DMS 273 treated with DMSO at 0.1 percent for 48 hours (cell line): ENCODE measurements around the gene VSX1.

Experiments used
- DNase-seq: peaks from one replicate; lab custom pipeline; 2025; lab: John Stamatoyannopoulos, UW

The VSX1 gene

DNA sequence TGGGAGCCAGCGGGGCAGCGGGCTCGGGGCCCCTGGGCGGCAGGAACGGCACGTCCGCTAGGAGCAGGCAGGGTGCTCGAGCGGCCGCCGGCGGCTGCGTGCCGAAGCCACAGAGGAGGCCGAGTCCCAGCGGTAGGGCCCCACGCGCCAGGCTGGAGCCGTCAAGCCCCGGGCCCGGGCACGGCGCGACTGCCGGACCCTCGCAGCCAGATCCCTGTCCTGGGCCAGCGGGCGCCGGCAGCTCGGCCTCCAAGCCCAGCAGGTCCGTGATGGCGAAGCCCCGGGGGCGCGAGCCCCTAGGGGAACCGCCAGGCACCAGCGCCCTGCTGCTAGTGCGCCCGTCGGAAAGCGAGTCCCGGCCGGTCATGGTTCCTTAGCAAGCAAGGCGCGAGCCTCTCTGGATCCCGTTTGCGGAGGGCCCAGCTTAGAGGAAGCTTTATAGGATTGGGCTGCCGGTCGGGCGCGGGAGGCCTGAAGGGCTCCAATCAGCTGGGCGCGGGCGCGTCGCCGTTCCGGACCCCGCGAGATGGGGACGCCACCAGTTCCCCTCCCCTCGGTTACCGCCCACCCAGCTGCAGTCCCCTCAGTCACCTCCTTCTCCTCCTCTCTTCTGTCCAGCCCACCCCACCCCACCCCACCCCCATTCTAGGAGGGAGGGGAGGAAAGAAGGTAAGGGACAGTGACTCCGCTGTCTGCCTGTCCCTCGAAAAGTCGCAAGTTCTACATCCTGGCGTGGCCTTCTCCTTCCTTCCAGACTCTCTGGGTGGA is at the start of gene VSX1:
Gene VSX1 (minus strand): TSS at position 412 of the 768 bp plus-strand sequence. CDS start 45 bp downstream, at position 367.
- no peak for DNase-seq

GRCh38 chr20:25129908-25130307 is 48.0 kb upstream of the VSX1 start:
- no peak for DNase-seq

DNA sequence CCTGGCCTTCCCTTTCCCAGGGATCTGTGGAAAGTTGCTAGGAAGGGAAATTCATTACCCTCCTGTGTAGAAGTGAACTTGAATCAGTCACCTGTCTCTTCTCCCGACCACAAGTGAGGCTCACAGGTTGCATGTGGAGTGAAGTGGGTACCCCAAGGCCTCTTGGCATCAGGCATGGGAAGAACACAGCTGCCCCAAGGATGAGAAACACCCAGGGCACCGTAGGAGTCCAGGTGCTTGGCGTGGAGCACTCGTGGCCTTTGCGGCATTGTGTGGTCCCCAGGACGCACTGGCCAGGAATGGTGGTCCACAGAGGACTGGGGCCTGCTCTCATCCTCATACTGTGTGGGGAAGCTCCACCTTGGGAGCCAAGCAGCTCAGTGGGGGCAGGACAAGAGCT is 47.5 kb upstream of the VSX1 start:
- DNase-seq: no peak

GRCh38 chr20:25128649-25129048 is 46.7 kb upstream of the VSX1 start:
- DNase-seq: no peak

DNA sequence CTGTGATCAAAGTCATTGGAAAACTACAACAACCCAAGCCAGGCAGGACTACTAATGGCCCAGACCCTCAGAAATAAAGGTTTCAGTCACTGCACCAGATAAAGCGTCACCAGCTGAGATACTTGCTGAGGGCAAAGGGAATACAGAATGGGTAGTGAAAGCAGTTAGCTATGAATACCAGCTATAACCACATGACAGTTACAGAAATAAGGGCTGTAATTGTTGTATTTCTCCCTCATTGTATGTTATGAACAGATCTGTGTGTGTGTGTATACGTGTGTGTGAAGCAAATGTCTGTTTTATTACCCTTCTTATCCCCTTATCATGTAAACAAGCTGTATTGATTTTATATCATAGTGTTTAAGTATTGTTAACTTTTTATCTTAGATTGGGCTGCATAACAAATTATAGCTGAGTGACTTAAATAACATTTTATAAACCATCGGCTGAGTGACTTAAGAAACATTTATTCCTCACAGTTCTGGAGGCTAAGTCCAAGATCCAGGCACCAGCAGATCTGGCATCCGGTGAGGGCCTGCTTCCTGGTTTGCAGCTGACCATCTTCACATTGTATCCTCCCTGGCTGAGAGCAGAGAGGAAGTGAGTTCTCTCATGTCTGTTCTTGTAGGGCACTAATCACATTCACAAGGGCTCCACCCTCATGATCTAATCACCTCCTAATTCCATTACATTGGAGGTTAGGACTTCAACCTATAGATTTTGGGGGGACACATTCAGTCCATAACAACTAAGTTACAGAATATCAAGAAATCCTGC is 46.0 kb upstream of the VSX1 start:
- DNase-seq: no peak

GRCh38 chr20:25126204-25127029 is 44.5 kb upstream of the VSX1 start:
- DNase-seq: no peak

GRCh38 chr20:25125636-25126035 is 43.7 kb upstream of the VSX1 start:
- DNase-seq: no peak

DNA sequence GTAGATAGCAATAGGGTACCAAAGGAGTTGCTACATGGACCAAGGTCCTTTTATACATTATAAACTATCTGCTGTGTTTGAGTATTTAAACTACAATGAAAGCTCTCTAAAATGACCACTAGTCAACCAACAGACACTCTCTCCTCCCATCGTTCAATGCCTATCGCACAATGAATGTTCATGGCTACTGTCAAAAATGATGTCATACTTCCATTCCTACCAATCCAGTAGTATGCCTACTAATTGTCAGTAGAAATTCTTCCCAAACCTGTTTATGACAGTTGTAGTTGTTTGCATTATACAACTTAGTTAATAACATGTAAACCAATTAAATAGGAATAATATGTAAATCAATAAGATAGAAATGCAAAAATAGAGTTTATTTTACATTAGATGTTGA is 39.0 kb upstream of the VSX1 start:
- DNase-seq: no peak

DNA sequence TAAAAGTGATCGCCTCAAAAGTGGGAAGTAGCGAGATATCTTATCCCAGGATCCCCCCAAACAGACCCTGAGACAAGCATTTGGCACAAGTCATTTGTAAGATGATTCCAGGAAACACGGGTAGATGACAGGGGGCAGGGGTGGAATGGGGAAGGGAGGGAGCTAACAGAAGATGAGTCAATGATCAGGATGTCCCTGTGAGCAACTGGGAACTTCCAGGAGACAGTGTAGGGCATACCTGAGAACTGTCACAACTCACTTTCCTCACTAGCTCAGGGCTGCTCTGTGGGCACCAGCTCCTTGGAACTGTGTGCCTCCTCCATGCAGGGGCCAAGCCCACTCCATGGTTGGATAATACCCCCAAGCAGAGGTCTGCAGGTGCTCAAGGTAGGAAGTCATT is 38.5 kb upstream of the VSX1 start:
- DNase-seq: no peak

DNA sequence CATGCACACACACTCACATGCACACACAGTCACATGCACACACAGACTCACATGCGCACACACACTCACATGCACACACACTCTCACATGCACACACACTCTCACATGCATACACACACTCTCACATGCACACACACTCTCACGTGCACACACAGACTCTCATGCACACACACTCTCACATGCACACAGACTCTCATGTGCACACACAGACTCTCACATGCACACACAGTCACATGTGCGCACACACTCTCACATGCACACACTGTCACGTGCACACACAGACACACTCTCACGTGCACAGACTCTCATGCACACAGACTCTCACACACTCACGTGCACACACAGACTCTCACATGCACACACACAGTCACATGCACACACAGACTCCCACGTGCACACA is 36.6 kb upstream of the VSX1 start:
- DNase-seq: no peak

- DNase-seq: no peak
Measured at GRCh38 chr20:25117990-25118389, 36.0 kb upstream of the VSX1 start.

GRCh38 chr20:25116739-25117458 is 35.0 kb upstream of the VSX1 start:
- DNase-seq: no peak

DNA sequence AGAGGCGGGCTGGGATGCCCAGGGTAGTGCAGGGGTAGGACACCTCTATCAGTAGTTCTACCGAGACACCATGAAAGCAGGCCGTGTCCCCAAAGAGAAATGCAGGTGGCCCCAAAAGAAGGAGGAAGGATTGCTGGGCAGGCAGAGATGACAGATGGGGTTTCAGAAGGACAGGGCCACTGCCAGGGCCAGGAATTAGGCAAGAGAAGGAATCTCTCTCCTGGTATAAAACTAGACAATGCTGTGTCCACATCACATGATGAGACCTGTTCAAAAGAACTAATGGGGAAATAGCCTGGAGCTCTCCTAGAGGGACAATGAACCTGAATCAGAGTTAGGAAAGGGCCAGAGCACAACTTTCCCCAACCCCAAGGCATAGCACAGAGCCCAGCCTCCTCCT is 21.6 kb upstream of the VSX1 start:
- no peak for DNase-seq

GRCh38 chr20:25100914-25101313 is 19.0 kb upstream of the VSX1 start:
- DNase-seq: no peak

GRCh38 chr20:25099601-25100140 is 17.7 kb upstream of the VSX1 start:
- no peak for DNase-seq

GRCh38 chr20:25097498-25097897 is 15.6 kb upstream of the VSX1 start:
- no peak for DNase-seq

DNA sequence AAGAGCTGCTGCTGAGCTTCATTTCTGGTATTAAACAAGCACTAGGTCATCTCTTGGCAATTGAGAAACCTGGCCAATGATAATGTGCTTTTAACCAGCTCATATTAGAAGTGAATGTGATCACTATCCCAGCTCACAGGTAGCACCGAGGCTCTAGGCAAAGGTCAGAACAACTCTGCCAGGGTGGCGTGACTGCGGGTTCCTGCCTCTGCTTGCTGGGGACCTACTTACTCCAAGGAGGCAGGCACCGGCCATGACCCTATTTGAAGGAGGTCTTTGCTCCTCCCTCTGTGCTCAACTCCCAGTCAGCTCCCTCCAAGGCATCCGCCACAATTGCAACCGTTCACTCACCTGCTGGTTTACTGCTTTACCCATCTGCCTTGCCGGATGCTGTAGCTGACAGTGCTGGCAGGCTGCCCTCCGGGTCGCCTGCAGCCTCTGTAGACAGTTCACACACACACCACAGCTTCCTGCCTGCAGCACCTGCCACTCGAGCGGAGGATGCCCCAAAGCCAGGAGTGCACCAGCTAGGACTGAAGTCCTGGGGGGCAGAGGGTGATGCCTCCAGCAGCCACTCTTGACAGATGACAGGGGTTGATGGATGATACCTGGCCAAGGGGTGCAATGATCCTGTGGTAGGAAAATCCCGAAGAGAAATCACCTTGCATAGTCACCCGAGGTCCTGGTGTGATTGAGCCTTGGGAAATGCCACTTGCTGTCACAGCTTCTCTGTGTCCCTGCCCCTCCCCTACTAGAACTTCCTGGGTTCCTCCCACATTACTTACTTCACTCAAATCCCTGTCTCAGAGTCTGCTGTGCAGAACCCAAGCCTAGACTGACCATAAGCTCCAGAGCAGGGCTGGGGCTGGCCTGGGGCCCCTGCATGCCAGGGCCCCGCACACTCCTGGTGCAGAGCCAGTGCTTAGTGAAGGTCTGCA is 8.8 kb upstream of the VSX1 start:
- peak; percentile 63 for DNase-seq

- no peak for DNase-seq
Measured at GRCh38 chr20:25089662-25090061, 7.7 kb upstream of the VSX1 start.

- DNase-seq: no peak
Measured at GRCh38 chr20:25089096-25089495, 7.2 kb upstream of the VSX1 start.

DNA sequence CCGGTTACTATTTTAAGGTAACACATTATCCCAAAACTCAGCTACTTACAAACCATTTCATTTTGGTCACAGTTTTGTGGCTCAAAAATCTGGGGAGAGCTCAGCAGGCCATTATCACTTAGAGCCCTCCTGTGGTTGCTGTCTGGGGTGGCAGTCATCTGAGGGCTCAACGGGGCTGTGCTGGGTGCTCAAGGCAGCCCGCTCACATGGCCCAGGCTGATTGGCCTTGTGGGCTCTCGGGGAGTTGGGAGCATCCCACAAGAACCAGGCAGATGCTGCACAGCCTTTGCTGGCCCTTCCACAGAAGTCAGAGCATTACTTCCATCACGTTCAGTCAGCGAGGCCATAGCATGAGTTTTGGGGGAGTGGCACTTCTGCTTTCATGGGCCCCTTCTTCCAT is 6.3 kb upstream of the VSX1 start:
- DNase-seq: no peak
